OCI-LY7 (cell line): ENCODE data around the gene TECPR2.

Experiments
- EZH2phosphoT487 ChIP-seq: fragments of 200-600 bp; sonication (generic); IDR thresholded peaks from 2 replicates; pipeline ENCODE4 v1.6.1; 2018; ENCODE audit warnings: low read depth, borderline replicate concordance, mild to moderate bottlenecking, mixed run types, antibody characterized with exemption, low read length, moderate library complexity, mixed read lengths
- TF ChIP-seq, protein P1 (sequence below): fragments of 200-600 bp; sonication (generic); conservative IDR thresholded peaks from 2 replicates; pipeline ENCODE4 v1.5.1; 2014; ENCODE audit warnings: mild to moderate bottlenecking, antibody characterized with exemption, low read length, moderate library complexity, mixed read lengths

- TF ChIP-seq, protein P1, sequence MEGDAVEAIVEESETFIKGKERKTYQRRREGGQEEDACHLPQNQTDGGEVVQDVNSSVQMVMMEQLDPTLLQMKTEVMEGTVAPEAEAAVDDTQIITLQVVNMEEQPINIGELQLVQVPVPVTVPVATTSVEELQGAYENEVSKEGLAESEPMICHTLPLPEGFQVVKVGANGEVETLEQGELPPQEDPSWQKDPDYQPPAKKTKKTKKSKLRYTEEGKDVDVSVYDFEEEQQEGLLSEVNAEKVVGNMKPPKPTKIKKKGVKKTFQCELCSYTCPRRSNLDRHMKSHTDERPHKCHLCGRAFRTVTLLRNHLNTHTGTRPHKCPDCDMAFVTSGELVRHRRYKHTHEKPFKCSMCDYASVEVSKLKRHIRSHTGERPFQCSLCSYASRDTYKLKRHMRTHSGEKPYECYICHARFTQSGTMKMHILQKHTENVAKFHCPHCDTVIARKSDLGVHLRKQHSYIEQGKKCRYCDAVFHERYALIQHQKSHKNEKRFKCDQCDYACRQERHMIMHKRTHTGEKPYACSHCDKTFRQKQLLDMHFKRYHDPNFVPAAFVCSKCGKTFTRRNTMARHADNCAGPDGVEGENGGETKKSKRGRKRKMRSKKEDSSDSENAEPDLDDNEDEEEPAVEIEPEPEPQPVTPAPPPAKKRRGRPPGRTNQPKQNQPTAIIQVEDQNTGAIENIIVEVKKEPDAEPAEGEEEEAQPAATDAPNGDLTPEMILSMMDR = no peak
- no peak for TF ChIP-seq EZH2phosphoT487
These were observed at the start of gene TECPR2, which contains the start of gene CINP for GRCh38 chr14:102362545-102363181.
